ENCODE data around the gene LMAN2.

GRCh38 chr5:177354256-177354655 is 2.8 kb upstream of the LMAN2 start:
- no peak for TF ChIP-seq POLR2A (IDR thresholded peaks at IDR 0.05)
- TF ChIP-seq, protein P1, sequence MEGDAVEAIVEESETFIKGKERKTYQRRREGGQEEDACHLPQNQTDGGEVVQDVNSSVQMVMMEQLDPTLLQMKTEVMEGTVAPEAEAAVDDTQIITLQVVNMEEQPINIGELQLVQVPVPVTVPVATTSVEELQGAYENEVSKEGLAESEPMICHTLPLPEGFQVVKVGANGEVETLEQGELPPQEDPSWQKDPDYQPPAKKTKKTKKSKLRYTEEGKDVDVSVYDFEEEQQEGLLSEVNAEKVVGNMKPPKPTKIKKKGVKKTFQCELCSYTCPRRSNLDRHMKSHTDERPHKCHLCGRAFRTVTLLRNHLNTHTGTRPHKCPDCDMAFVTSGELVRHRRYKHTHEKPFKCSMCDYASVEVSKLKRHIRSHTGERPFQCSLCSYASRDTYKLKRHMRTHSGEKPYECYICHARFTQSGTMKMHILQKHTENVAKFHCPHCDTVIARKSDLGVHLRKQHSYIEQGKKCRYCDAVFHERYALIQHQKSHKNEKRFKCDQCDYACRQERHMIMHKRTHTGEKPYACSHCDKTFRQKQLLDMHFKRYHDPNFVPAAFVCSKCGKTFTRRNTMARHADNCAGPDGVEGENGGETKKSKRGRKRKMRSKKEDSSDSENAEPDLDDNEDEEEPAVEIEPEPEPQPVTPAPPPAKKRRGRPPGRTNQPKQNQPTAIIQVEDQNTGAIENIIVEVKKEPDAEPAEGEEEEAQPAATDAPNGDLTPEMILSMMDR (IDR thresholded peaks at IDR 0.05): no peak
